Measurements from ENCODE around the gene SLC36A4.

GRCh38 chr11:93197380-93198214 is at the start of gene SLC36A4:
- no peak for TF ChIP-seq CTCF (conservative IDR thresholded peaks at IDR 0.05)
- TF ChIP-seq ZFX (IDR thresholded peaks at IDR 0.05) = peak; percentile 90

Data from C4-2B (cell line).